Keratinocyte (primary cell): ENCODE results near the gene ECHS1.

Source experiments
- CTCF ChIP-seq, 3 experiments: IDR thresholded peaks in 1 of 3; conservative IDR thresholded peaks in 1 of 3; optimal IDR thresholded peaks in 1 of 3; 2 replicates in 2 of 3; 3 replicates in 1 of 3; pipeline versions ENCODE3 to v1.5.1; 2011; ENCODE audit warnings: low read length in 3 of 3, mild to moderate bottlenecking in 3 of 3, moderate library complexity in 2 of 3, control low read depth in 1 of 3, inconsistent platforms in 1 of 3; ENCODE audit not compliant: insufficient read depth in 2 of 3; ENCODE audit errors: extremely low read depth in 1 of 3
- EZH2 ChIP-seq: IDR thresholded peaks from one replicate; pipeline ENCODE4 v1.6.1; 2012; ENCODE audit warnings: inconsistent platforms, mild to moderate bottlenecking, low read length, moderate library complexity

- no peak for TF ChIP-seq CTCF (optimal IDR thresholded peaks at IDR 0.05 in 1 of 3, IDR thresholded peaks at IDR 0.05 in 1 of 3, conservative IDR thresholded peaks at IDR 0.05 in 1 of 3; ENCODE audit: extremely low read depth in 1 of 3, insufficient read depth in 2 of 3, low read length in 3 of 3)
- peak; percentile 78 for TF ChIP-seq EZH2
Observed at GRCh38 chr10:133326223-133326551, 47.0 kb downstream of the ECHS1 start.
